Panc1 (cell line): ENCODE measurements around the gene PRDX1. TPM values are rescaled to one million over a fixed set of nuclear protein-coding genes. Genes with fewer than 3 reads are reported as not detected.
A peak's percentile ranks its signal among the peaks of the same experiment; 100 is the strongest.

Source experiments
- ATAC-seq: fragments of 200-7000 bp; cut with Tn5 transposase; 2 replicates; pipeline ENCODE4 v1.9.1; 2020; ENCODE audit warnings: mild to moderate bottlenecking, moderate library complexity
- BruUV-seq: library from RNA; stranded (reverse); fragments of 400-500 nt; replicated peaks from 2 replicates; lab custom pipeline; 2021; lab: Mats Ljungman, UMichigan
- CTCF ChIA-PET: fragments of 300-600 bp; sonication (Branson Sonifier 250); formaldehyde crosslinking; loops from one replicate; lab custom pipeline; 2022; ENCODE audit warnings: antibody characterized with exemption; lab: Charles Lee
- POLR2A ChIA-PET: fragments of 300-600 bp; sonication (Branson Sonifier 250); formaldehyde crosslinking; loops from one replicate; lab custom pipeline; 2022; ENCODE audit warnings: antibody characterized with exemption; lab: Charles Lee
- DNase-seq: peaks from one replicate; pipeline ENCODE4 v3.0.0-alpha.2; 2010; ENCODE audit warnings: low read depth, low spot score
- H3K27ac ChIP-seq: 2 replicates; pipeline ENCODE4 v1.5.1; 2011; ENCODE audit warnings: mild to moderate bottlenecking, low read length, inconsistent platforms
- H3K27me3 ChIP-seq: fragments of 200-500 bp; sonication (Bioruptor generic); 2 replicates; pipeline ENCODE4 v1.6.0; 2014; ENCODE audit warnings: low read length, inconsistent platforms; ENCODE audit not compliant: control insufficient read depth, insufficient read depth
- H3K36me3 ChIP-seq: fragments of 200-500 bp; sonication (Bioruptor generic); 2 replicates; pipeline ENCODE4 v1.5.1; 2014; ENCODE audit warnings: inconsistent platforms, mild to moderate bottlenecking, low read length, moderate library complexity; ENCODE audit not compliant: control insufficient read depth, insufficient read depth
- H3K4me1 ChIP-seq: 2 replicates; pipeline ENCODE4 v1.5.1; 2011; ENCODE audit warnings: inconsistent platforms, mild to moderate bottlenecking, low read length, moderate library complexity; ENCODE audit not compliant: control insufficient read depth, insufficient read depth
- H3K4me3 ChIP-seq, 2 experiments: 2 replicates each; pipeline ENCODE4 v1.5.1; 2011 to 2012; ENCODE audit warnings: low read depth in 2 of 2, low read length in 2 of 2, mild to moderate bottlenecking in 2 of 2, inconsistent platforms in 1 of 2, moderate library complexity in 1 of 2
- H3K9me3 ChIP-seq: fragments of 200-500 bp; sonication (Bioruptor generic); 2 replicates; pipeline ENCODE4 v1.5.1; 2014; ENCODE audit warnings: low read depth, mild to moderate bottlenecking, inconsistent platforms, low read length, moderate library complexity; ENCODE audit not compliant: control insufficient read depth, insufficient read depth
- CTCF ChIP-seq: fragments of 450-650 bp; IDR thresholded peaks from 2 replicates; pipeline ENCODE4 v1.5.1; 2017; ENCODE audit warnings: mild to moderate bottlenecking
- POLR2AphosphoS5 ChIP-seq: IDR thresholded peaks from 2 replicates; pipeline ENCODE4 v1.6.1; 2012; ENCODE audit warnings: mild to moderate bottlenecking, low read depth, low read length, moderate library complexity
- REST ChIP-seq, 2 experiments: IDR thresholded peaks; 2 replicates each; pipeline ENCODE4 v1.6.1; 2011 to 2012; ENCODE audit warnings: low read depth in 2 of 2, control low read depth in 1 of 2, low read length in 1 of 2, mild to moderate bottlenecking in 1 of 2, moderate library complexity in 1 of 2; ENCODE audit not compliant: insufficient read depth in 1 of 2
- SIN3A ChIP-seq: IDR thresholded peaks from 2 replicates; pipeline ENCODE4 v1.6.1; 2012; ENCODE audit warnings: low read depth, mild to moderate bottlenecking, low read length, moderate library complexity, borderline replicate concordance; ENCODE audit not compliant: insufficient read depth
- TCF7L2 ChIP-seq: IDR thresholded peaks from 2 replicates; pipeline ENCODE4 v1.6.1; 2011; ENCODE audit warnings: mild to moderate bottlenecking, low read depth, low read length, inconsistent platforms
- in situ Hi-C: cut with HindIII; loops from 2 replicates; pipeline ENCODE4 v1.10.0; 2016; ENCODE audit warnings: low sequenced_read_pairs, low pct_unique_long_range_greater_than_20kb
- intact Hi-C: fragments of 100-400 bp; cut with micrococcal nuclease; formaldehyde crosslinking; loops from one replicate; pipeline ENCODE4 v1.10.0; 2022; ENCODE audit not compliant: unreplicated experiment
- total RNA-seq: library from RNA; stranded (reverse); gene quantifications from one replicate; pipeline ENCODE4 v1.2.1, GENCODE V29; 2021; ENCODE audit not compliant: unreplicated experiment

Gene PRDX1
- total RNA-seq, 1 experiment from 2014 or later = 719 TPM

- DNase-seq (peak; percentile 80), ATAC-seq (peak; percentile 99)
- intact Hi-C loops (no loop called here), in situ Hi-C loops (no loop called here)
- BruUV-seq = TSS peak; percentile 99
- H3K4me3 ChIP-seq = peak within 1 kb of the TSS; percentile 90 to 93
- H3K4me1 ChIP-seq = peaks cover 15% of the 10 kb centered on the region
- CTCF ChIA-PET = interaction anchor here (0.6 to 1.5 kb wide), 2 partner anchors 14 to 19 kb away, joined by 3 read pairs; no protein-coding TSS in a partner anchor
- no peak for TF ChIP-seq CTCF
- peak; percentile 87; the same call in 1 of the 2 replicates for TF ChIP-seq SIN3A
- TF ChIP-seq REST (IDR thresholded peaks at IDR 0.05; ENCODE audit: insufficient read depth in 1 of 2, low read depth in 2 of 2, low read length in 1 of 2) = peak in 1 of 2 experiments; percentile 63; a peak in 2 of 4 replicates
- TF ChIP-seq TCF7L2 = 0 out of 2 replicates have a peak, but pooled peaks have one; percentile 36
- peak; percentile 94 for TF ChIP-seq POLR2AphosphoS5
- H3K36me3 ChIP-seq = no peaks in the 10 kb centered on the region; the same call in 1 of the 2 replicates
- no peaks in the 10 kb centered on the region for H3K9me3 ChIP-seq
- H3K27ac ChIP-seq = peak within 1 kb of the TSS; percentile 97
- POLR2A ChIA-PET = interaction anchor here (1.1 kb wide), 1 partner anchor 28 kb away, joined by 6 read pairs; the partner anchor contains the start of gene PRDX1
- no peaks in the 10 kb centered on the region for H3K27me3 ChIP-seq
Measured at GRCh38 chr1:45550401-45551351, 29.0 kb upstream of the PRDX1 start, which contains the start of gene AKR1A1. TSS of gene AKR1A1 (plus strand) at chr1:45550826. CDS start at chr1:45561795, 10,969 bp downstream.

GRCh38 chr1:45545553-45546310, 24.0 kb upstream of the PRDX1 start:
- intact Hi-C loops = no loop called here
- no peaks in the 10 kb centered on the region for H3K27me3 ChIP-seq
- H3K27ac ChIP-seq = no peak overlapping the region
- CTCF ChIA-PET = interaction anchor here (0.6 kb wide), 2 partner anchors 16 to 172 kb away, joined by 3 read pairs; no protein-coding TSS in a partner anchor
- H3K9me3 ChIP-seq = no peaks in the 10 kb centered on the region
- ATAC-seq (no peak), DNase-seq (no peak)
- no peak for TF ChIP-seq TCF7L2
- TF ChIP-seq SIN3A = no peak
- no peak for TF ChIP-seq REST (IDR thresholded peaks at IDR 0.05; ENCODE audit: insufficient read depth in 1 of 2, low read depth in 2 of 2, low read length in 1 of 2)
- TF ChIP-seq POLR2AphosphoS5 = no peak
- no peak for TF ChIP-seq CTCF
- no peaks in the 10 kb centered on the region for H3K36me3 ChIP-seq
- POLR2A ChIA-PET = interaction anchor here (0.6 kb wide), 1 partner anchor 25 kb away, joined by 4 read pairs; no protein-coding TSS in a partner anchor
- no TSS peak for BruUV-seq
- H3K4me3 ChIP-seq = no peak overlapping the region
- in situ Hi-C loops = no loop called here
- H3K4me1 ChIP-seq = peaks cover 5% of the 10 kb centered on the region
